GM12875 (cell line): ENCODE data around the gene LTA4H.
"Not testable (repeated sequence)": the region's sequence is repeated elsewhere in the genome, so short reads cannot be mapped to it uniquely, and the experiment has no call there.

ENCODE experiments used
- H3K4me3 ChIP-seq: one replicate; pipeline ENCODE4 v1.5.1; 2011; ENCODE audit warnings: low read depth, low read length, control low read depth
- CTCF ChIP-seq: IDR thresholded peaks from 2 replicates; pipeline ENCODE4 v1.5.1; 2011; ENCODE audit warnings: low read depth, mild to moderate bottlenecking, control low read depth, inconsistent platforms, low read length, moderate library complexity, borderline replicate concordance; ENCODE audit not compliant: insufficient read depth

Gene LTA4H

DNA sequence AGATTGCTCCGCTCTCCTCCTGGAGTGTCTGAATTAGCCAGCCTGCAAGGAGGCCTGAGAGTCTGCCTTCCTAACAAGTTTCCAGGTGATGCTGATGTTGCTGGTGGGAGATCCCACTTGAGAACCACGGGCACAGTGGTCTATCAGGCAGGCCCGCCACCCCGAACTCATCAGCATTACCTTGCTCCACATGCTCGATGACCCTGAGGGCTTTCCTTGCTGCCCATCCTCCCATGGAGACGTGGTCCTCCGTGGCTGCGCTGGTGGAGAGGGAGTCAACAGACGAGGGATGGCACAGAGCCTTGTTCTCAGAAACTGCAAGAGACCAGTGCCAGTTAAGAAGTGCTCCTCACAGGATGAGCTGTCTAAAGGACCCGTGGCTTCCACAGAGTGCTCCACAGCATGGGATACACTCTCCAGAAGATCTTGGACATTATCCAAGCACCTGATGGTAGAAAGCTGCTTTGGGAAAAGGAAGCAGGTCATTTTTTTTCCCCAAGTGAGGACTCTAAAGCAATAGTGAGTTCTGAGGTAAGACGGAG, 57.6 kb downstream of the LTA4H start:
- no peak for TF ChIP-seq CTCF
- H3K4me3 ChIP-seq = no peak overlapping the region

- H3K4me3 ChIP-seq = no peak overlapping the region
- TF ChIP-seq CTCF = no peak
Measured at GRCh38 chr12:95976416-95976832, 59.0 kb downstream of the LTA4H start.

GRCh38 chr12:95975491-95975890, 59.9 kb downstream of the LTA4H start:
- TF ChIP-seq CTCF = no peak
- no peak overlapping the region for H3K4me3 ChIP-seq

GRCh38 chr12:95974358-95974757, 61.0 kb downstream of the LTA4H start:
- H3K4me3 ChIP-seq = no peak overlapping the region
- TF ChIP-seq CTCF = no peak

DNA sequence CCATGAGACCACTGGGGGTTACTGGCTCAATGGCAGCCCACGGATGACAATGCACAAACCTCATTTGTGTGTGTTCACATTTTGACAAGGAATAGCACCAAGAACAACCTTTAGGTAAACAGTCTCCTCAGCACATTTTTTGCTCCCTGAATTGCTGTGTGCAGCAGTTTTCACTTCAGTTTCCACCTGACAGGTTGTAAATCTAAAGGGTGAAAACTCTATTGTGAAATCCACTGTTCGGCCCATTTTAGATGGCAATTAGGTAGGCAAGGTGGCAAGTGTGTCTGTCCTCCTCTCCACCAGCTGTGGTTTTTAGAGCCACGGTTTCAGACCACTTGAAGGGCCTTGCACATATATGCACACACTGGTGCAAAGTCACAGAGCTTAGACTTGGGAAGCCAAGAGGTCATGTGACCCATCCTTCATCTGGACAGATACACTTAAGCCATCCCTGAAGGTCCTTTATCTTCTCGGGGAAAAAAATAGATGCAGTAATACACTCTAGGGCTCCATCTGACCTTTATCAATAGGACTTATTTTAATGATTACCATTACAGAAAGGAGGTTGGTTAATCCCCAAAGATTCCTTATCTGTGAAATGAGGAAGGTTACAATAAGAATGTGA, 62.4 kb downstream of the LTA4H start:
- no peak overlapping the region for H3K4me3 ChIP-seq
- TF ChIP-seq CTCF = no peak

GRCh38 chr12:95970905-95971304, 64.5 kb downstream of the LTA4H start:
- no peak overlapping the region for H3K4me3 ChIP-seq
- no peak for TF ChIP-seq CTCF

DNA sequence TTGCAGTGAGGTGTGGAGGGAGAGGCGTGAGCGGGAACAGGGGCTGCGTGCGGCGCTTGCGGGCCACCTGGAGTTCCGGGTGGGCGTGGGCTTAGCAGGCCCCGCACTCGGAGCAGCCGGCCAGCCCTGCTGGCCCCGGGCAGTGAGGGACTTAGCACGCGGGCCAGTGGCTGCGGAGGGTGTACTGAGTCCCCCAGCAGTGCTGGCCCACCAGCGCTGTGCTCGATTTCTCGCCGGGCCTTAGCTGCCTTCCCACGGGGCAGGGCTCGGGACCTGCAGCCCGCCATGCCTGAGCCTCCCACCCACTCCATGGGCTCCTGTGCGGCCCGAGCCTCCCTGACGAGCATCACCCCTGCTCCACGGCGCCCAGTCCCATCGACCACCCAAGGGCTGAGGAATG, 66.3 kb downstream of the LTA4H start:
- H3K4me3 ChIP-seq = not testable (repeated sequence)
